ENCODE data around the gene KIRREL1. TPM values are rescaled to one million over a fixed set of nuclear protein-coding genes. Genes with fewer than 3 reads are reported as not detected.
A peak's percentile ranks its signal among the peaks of the same experiment; 100 is the strongest.

KIRREL1 gene
- total RNA-seq, 1 donor from 2014 or later = 23.5 TPM

- H3K27me3 ChIP-seq (ENCODE audit: control insufficient read depth in 3 of 3, insufficient read depth in 3 of 3, low read length in 3 of 3) = no peaks in the 10 kb centered on the region
- H3K36me3 ChIP-seq (ENCODE audit: control insufficient read depth in 3 of 3, insufficient read depth in 3 of 3, low read length in 3 of 3) = no peaks in the 10 kb centered on the region
- peak overlapping the region in 1 of 3 donors; percentile 25 for H3K9ac ChIP-seq (ENCODE audit: low read depth in 1 of 3, low read length in 3 of 3)
- H3K4me3 ChIP-seq (ENCODE audit: low read length in 3 of 3) = no peak overlapping the region
- no peaks in the 10 kb centered on the region for H3K9me3 ChIP-seq (ENCODE audit: control insufficient read depth in 3 of 3, low read length in 3 of 3)
- peaks cover 30 to 42% (median 41%) of the 10 kb centered on the region in 3 donors for H3K4me1 ChIP-seq (ENCODE audit: control insufficient read depth in 3 of 3, insufficient read depth in 3 of 3, low read length in 3 of 3)
- H3K27ac ChIP-seq (ENCODE audit: low read depth, low read length) = no peak overlapping the region
Measured at GRCh38 chr1:158025576-158026230, 32.3 kb downstream of the KIRREL1 start.

GRCh38 chr1:158026651-158027050, 33.2 kb downstream of the KIRREL1 start:
- Histone ChIP-seq H3K27me3 (ENCODE audit: control insufficient read depth in 3 of 3, insufficient read depth in 3 of 3, low read length in 3 of 3) (no peaks in the 10 kb centered on the region), H3K36me3 (ENCODE audit: control insufficient read depth in 3 of 3, insufficient read depth in 3 of 3, low read length in 3 of 3) (peaks cover 0 to 4% (median 0%) of the 10 kb centered on the region in 3 donors), H3K9ac (ENCODE audit: low read depth in 1 of 3, low read length in 3 of 3) (no peak overlapping the region), H3K9me3 (ENCODE audit: control insufficient read depth in 3 of 3, low read length in 3 of 3) (no peaks in the 10 kb centered on the region), H3K4me3 (ENCODE audit: low read length in 3 of 3) (no peak overlapping the region), H3K27ac (ENCODE audit: low read depth, low read length) (no peak overlapping the region), H3K4me1 (ENCODE audit: control insufficient read depth in 3 of 3, insufficient read depth in 3 of 3, low read length in 3 of 3) (peaks cover 21 to 35% (median 32%) of the 10 kb centered on the region in 3 donors)

- no peaks in the 10 kb centered on the region for H3K9me3 ChIP-seq (ENCODE audit: control insufficient read depth in 3 of 3, low read length in 3 of 3)
- no peak overlapping the region for H3K9ac ChIP-seq (ENCODE audit: low read depth in 1 of 3, low read length in 3 of 3)
- H3K4me3 ChIP-seq (ENCODE audit: low read length in 3 of 3) = no peak overlapping the region
- H3K27me3 ChIP-seq (ENCODE audit: control insufficient read depth in 3 of 3, insufficient read depth in 3 of 3, low read length in 3 of 3) = no peaks in the 10 kb centered on the region
- peaks cover 0 to 4% (median 0%) of the 10 kb centered on the region in 3 donors for H3K36me3 ChIP-seq (ENCODE audit: control insufficient read depth in 3 of 3, insufficient read depth in 3 of 3, low read length in 3 of 3)
- H3K27ac ChIP-seq (ENCODE audit: low read depth, low read length) = no peak overlapping the region
- H3K4me1 ChIP-seq (ENCODE audit: control insufficient read depth in 3 of 3, insufficient read depth in 3 of 3, low read length in 3 of 3) = peaks cover 14 to 26% (median 24%) of the 10 kb centered on the region in 3 donors
Measured at GRCh38 chr1:158027508-158027907, 34.1 kb downstream of the KIRREL1 start.

GRCh38 chr1:158028969-158029368, 35.5 kb downstream of the KIRREL1 start:
- Histone ChIP-seq H3K9ac (ENCODE audit: low read depth in 1 of 3, low read length in 3 of 3) (no peak overlapping the region), H3K36me3 (ENCODE audit: control insufficient read depth in 3 of 3, insufficient read depth in 3 of 3, low read length in 3 of 3) (peaks cover 0 to 4% (median 0%) of the 10 kb centered on the region in 3 donors), H3K4me3 (ENCODE audit: low read length in 3 of 3) (no peak overlapping the region), H3K27me3 (ENCODE audit: control insufficient read depth in 3 of 3, insufficient read depth in 3 of 3, low read length in 3 of 3) (no peaks in the 10 kb centered on the region), H3K9me3 (ENCODE audit: control insufficient read depth in 3 of 3, low read length in 3 of 3) (no peaks in the 10 kb centered on the region), H3K4me1 (ENCODE audit: control insufficient read depth in 3 of 3, insufficient read depth in 3 of 3, low read length in 3 of 3) (peaks cover 8 to 21% (median 15%) of the 10 kb centered on the region in 3 donors), H3K27ac (ENCODE audit: low read depth, low read length) (no peak overlapping the region)

- no peak overlapping the region for H3K27ac ChIP-seq (ENCODE audit: low read depth, low read length)
- peaks cover 6 to 17% (median 10%) of the 10 kb centered on the region in 3 donors for H3K4me1 ChIP-seq (ENCODE audit: control insufficient read depth in 3 of 3, insufficient read depth in 3 of 3, low read length in 3 of 3)
Measured at GRCh38 chr1:158035014-158035413, 41.6 kb downstream of the KIRREL1 start.

GRCh38 chr1:158035976-158036583, 42.6 kb downstream of the KIRREL1 start:
- Histone ChIP-seq H3K4me3 (ENCODE audit: low read length in 3 of 3) (no peak overlapping the region), H3K27me3 (ENCODE audit: control insufficient read depth in 3 of 3, insufficient read depth in 3 of 3, low read length in 3 of 3) (no peaks in the 10 kb centered on the region), H3K9me3 (ENCODE audit: control insufficient read depth in 3 of 3, low read length in 3 of 3) (no peaks in the 10 kb centered on the region), H3K36me3 (ENCODE audit: control insufficient read depth in 3 of 3, insufficient read depth in 3 of 3, low read length in 3 of 3) (peaks cover 0 to 2% (median 0%) of the 10 kb centered on the region in 3 donors), H3K4me1 (ENCODE audit: control insufficient read depth in 3 of 3, insufficient read depth in 3 of 3, low read length in 3 of 3) (peaks cover 6 to 17% (median 10%) of the 10 kb centered on the region in 3 donors), H3K9ac (ENCODE audit: low read depth in 1 of 3, low read length in 3 of 3) (no peak overlapping the region), H3K27ac (ENCODE audit: low read depth, low read length) (no peak overlapping the region)

More at GRCh38 chr1:158035014-158035413, 41.6 kb downstream of the KIRREL1 start:
- peaks cover 0 to 4% (median 0%) of the 10 kb centered on the region in 3 donors for H3K36me3 ChIP-seq (ENCODE audit: control insufficient read depth in 3 of 3, insufficient read depth in 3 of 3, low read length in 3 of 3)
- H3K27me3 ChIP-seq (ENCODE audit: control insufficient read depth in 3 of 3, insufficient read depth in 3 of 3, low read length in 3 of 3) = no peaks in the 10 kb centered on the region
- H3K9me3 ChIP-seq (ENCODE audit: control insufficient read depth in 3 of 3, low read length in 3 of 3) = no peaks in the 10 kb centered on the region
- H3K4me3 ChIP-seq (ENCODE audit: low read length in 3 of 3) = no peak overlapping the region
- no peak overlapping the region for H3K9ac ChIP-seq (ENCODE audit: low read depth in 1 of 3, low read length in 3 of 3)

- no peak overlapping the region for H3K4me3 ChIP-seq (ENCODE audit: low read length in 3 of 3)
- H3K9ac ChIP-seq (ENCODE audit: low read depth in 1 of 3, low read length in 3 of 3) = no peak overlapping the region
- H3K27ac ChIP-seq (ENCODE audit: low read depth, low read length) = no peak overlapping the region
- H3K9me3 ChIP-seq (ENCODE audit: control insufficient read depth in 3 of 3, low read length in 3 of 3) = no peaks in the 10 kb centered on the region
- peaks cover 6 to 17% (median 10%) of the 10 kb centered on the region in 3 donors for H3K4me1 ChIP-seq (ENCODE audit: control insufficient read depth in 3 of 3, insufficient read depth in 3 of 3, low read length in 3 of 3)
- no peaks in the 10 kb centered on the region for H3K36me3 ChIP-seq (ENCODE audit: control insufficient read depth in 3 of 3, insufficient read depth in 3 of 3, low read length in 3 of 3)
- no peaks in the 10 kb centered on the region for H3K27me3 ChIP-seq (ENCODE audit: control insufficient read depth in 3 of 3, insufficient read depth in 3 of 3, low read length in 3 of 3)
Measured at GRCh38 chr1:158037008-158037865, 43.8 kb downstream of the KIRREL1 start.

- Histone ChIP-seq H3K4me1 (ENCODE audit: control insufficient read depth in 3 of 3, insufficient read depth in 3 of 3, low read length in 3 of 3) (peaks cover 6 to 17% (median 10%) of the 10 kb centered on the region in 3 donors), H3K27ac (ENCODE audit: low read depth, low read length) (no peak overlapping the region), H3K9ac (ENCODE audit: low read depth in 1 of 3, low read length in 3 of 3) (no peak overlapping the region), H3K4me3 (ENCODE audit: low read length in 3 of 3) (no peak overlapping the region), H3K27me3 (ENCODE audit: control insufficient read depth in 3 of 3, insufficient read depth in 3 of 3, low read length in 3 of 3) (no peaks in the 10 kb centered on the region), H3K36me3 (ENCODE audit: control insufficient read depth in 3 of 3, insufficient read depth in 3 of 3, low read length in 3 of 3) (no peaks in the 10 kb centered on the region), H3K9me3 (ENCODE audit: control insufficient read depth in 3 of 3, low read length in 3 of 3) (no peaks in the 10 kb centered on the region)
Measured at GRCh38 chr1:158037866-158038359, 44.5 kb downstream of the KIRREL1 start.

- Histone ChIP-seq H3K4me3 (ENCODE audit: low read length in 3 of 3) (no peak overlapping the region), H3K4me1 (ENCODE audit: control insufficient read depth in 3 of 3, insufficient read depth in 3 of 3, low read length in 3 of 3) (peaks cover 6 to 17% (median 11%) of the 10 kb centered on the region in 3 donors), H3K27ac (ENCODE audit: low read depth, low read length) (no peak overlapping the region), H3K27me3 (ENCODE audit: control insufficient read depth in 3 of 3, insufficient read depth in 3 of 3, low read length in 3 of 3) (peaks cover 0 to 1% (median 0%) of the 10 kb centered on the region in 3 donors), H3K9ac (ENCODE audit: low read depth in 1 of 3, low read length in 3 of 3) (no peak overlapping the region), H3K9me3 (ENCODE audit: control insufficient read depth in 3 of 3, low read length in 3 of 3) (no peaks in the 10 kb centered on the region), H3K36me3 (ENCODE audit: control insufficient read depth in 3 of 3, insufficient read depth in 3 of 3, low read length in 3 of 3) (no peaks in the 10 kb centered on the region)
Measured at GRCh38 chr1:158038793-158039192, 45.3 kb downstream of the KIRREL1 start.

All from skeletal muscle tissue (tissue), 4 donors.